OCI-LY1 (cell line): ENCODE results near the gene CARD8.

ENCODE experiments used
- H2AFZ ChIP-seq: fragments of 200-600 bp; sonication (generic), shearing (Covaris generic); 2 replicates; pipeline ENCODE4 v1.6.0; 2014; ENCODE audit warnings: antibody characterized with exemption, mild to moderate bottlenecking, low read length
- H3F3A ChIP-seq: fragments of 200-600 bp; sonication (generic), shearing (Covaris generic); 2 replicates; pipeline ENCODE4 v1.6.0; 2014; ENCODE audit warnings: mild to moderate bottlenecking, antibody characterized with exemption, low read length, moderate library complexity; ENCODE audit not compliant: insufficient read depth
- H3K27ac ChIP-seq: fragments of 200-600 bp; sonication (generic); 2 replicates; pipeline ENCODE4 v1.5.1; 2014; ENCODE audit warnings: low read length, mixed run types, mild to moderate bottlenecking, low read depth; ENCODE audit not compliant: poor library complexity, severe bottlenecking
- H3K27me3 ChIP-seq: fragments of 200-600 bp; sonication (generic); 2 replicates; pipeline ENCODE4 v1.6.0; 2014; ENCODE audit warnings: antibody characterized with exemption, mild to moderate bottlenecking, low read length, moderate library complexity; ENCODE audit not compliant: insufficient read depth
- H3K36me3 ChIP-seq: fragments of 200-600 bp; sonication (generic); 2 replicates; pipeline ENCODE4 v1.6.1; 2014; ENCODE audit warnings: mild to moderate bottlenecking, antibody characterized with exemption, low read length, moderate library complexity, mixed read lengths; ENCODE audit not compliant: insufficient read depth
- H3K4me1 ChIP-seq: fragments of 200-600 bp; sonication (generic); 2 replicates; pipeline ENCODE4 v1.5.1; 2014; ENCODE audit warnings: mild to moderate bottlenecking, low read length, moderate library complexity; ENCODE audit not compliant: insufficient read depth, severe bottlenecking
- H3K4me2 ChIP-seq: fragments of 200-600 bp; sonication (generic), shearing (Covaris generic); 2 replicates; pipeline ENCODE4 v1.6.1; 2014; ENCODE audit warnings: low read length
- H3K4me3 ChIP-seq: fragments of 200-600 bp; sonication (generic); 2 replicates; pipeline ENCODE4 v1.5.1; 2014; ENCODE audit warnings: low read length, low read depth, mild to moderate bottlenecking, mixed read lengths; ENCODE audit not compliant: poor library complexity, severe bottlenecking
- H3K79me2 ChIP-seq: fragments of 200-600 bp; shearing (Covaris generic); 2 replicates; pipeline ENCODE4 v1.6.1; 2016; ENCODE audit warnings: mixed run types, low read length, mixed read lengths; ENCODE audit not compliant: insufficient read depth
- H3K9ac ChIP-seq: fragments of 200-600 bp; sonication (generic), shearing (Covaris generic); 2 replicates; pipeline ENCODE4 v1.6.1; 2014; ENCODE audit warnings: mild to moderate bottlenecking, low read length, mixed read lengths
- H3K9me2 ChIP-seq: fragments of 200-600 bp; sonication (generic), shearing (Covaris generic); 2 replicates; pipeline ENCODE4 v1.6.1; 2014; ENCODE audit warnings: low read depth, mild to moderate bottlenecking, low read length, mixed read lengths
- H3K9me3 ChIP-seq: fragments of 200-600 bp; shearing (Covaris generic); 2 replicates; pipeline ENCODE4 v1.6.1; 2014; ENCODE audit warnings: low read length, mixed read lengths
- H4K20me1 ChIP-seq: fragments of 200-600 bp; sonication (generic), shearing (Covaris generic); 2 replicates; pipeline ENCODE4 v1.6.0; 2016; ENCODE audit warnings: mild to moderate bottlenecking, low read length; ENCODE audit not compliant: insufficient read depth
- EZH2 ChIP-seq: fragments of 200-600 bp; sonication (generic), shearing (Covaris generic); IDR thresholded peaks from 2 replicates; pipeline ENCODE4 v1.8.0; 2017; ENCODE audit warnings: borderline replicate concordance, mixed run types, mild to moderate bottlenecking, antibody characterized with exemption, low read length, moderate library complexity, mixed read lengths
- TF ChIP-seq, protein P1 (sequence below): fragments of 200-600 bp; sonication (generic), shearing (Covaris generic); IDR thresholded peaks from 2 replicates; pipeline ENCODE4 v1.5.1; 2017; ENCODE audit warnings: mild to moderate bottlenecking, antibody characterized with exemption, low read length, moderate library complexity, mixed read lengths

Gene CARD8

DNA sequence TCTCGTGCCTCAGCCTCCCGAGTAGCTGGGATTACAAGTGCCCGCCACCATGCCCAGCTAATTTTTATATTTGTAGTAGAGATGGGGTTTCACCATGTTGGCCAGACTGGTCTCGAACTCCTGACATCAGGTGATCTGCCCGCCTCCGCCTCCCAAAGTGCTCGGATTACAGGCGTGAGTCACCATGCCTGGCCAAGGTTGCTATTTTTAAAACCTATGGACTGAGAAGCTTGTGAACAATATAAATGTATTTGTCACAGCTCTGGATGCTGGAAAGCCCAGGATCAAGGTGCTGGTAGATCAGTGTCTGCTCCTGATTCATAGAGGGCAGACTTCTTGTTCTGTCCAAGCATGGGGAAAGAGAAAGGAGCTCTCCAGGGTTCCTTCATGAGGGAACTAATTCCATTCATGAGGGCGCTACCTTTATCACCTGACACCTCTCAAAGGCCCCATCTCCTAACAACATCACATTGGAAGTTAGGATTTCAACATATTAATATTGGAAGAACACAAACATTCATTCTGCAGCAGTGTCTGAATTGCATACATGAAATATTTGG, 16.1 kb downstream of the CARD8 start:
- TF ChIP-seq, protein P1, sequence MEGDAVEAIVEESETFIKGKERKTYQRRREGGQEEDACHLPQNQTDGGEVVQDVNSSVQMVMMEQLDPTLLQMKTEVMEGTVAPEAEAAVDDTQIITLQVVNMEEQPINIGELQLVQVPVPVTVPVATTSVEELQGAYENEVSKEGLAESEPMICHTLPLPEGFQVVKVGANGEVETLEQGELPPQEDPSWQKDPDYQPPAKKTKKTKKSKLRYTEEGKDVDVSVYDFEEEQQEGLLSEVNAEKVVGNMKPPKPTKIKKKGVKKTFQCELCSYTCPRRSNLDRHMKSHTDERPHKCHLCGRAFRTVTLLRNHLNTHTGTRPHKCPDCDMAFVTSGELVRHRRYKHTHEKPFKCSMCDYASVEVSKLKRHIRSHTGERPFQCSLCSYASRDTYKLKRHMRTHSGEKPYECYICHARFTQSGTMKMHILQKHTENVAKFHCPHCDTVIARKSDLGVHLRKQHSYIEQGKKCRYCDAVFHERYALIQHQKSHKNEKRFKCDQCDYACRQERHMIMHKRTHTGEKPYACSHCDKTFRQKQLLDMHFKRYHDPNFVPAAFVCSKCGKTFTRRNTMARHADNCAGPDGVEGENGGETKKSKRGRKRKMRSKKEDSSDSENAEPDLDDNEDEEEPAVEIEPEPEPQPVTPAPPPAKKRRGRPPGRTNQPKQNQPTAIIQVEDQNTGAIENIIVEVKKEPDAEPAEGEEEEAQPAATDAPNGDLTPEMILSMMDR = no peak
- TF ChIP-seq EZH2 = no peak
- Histone ChIP-seq H3K9me2 (no peaks in the 10 kb centered on the region), H3K27me3 (no peaks in the 10 kb centered on the region), H3K9me3 (no peaks in the 10 kb centered on the region), H3K4me3 (no peak overlapping the region), H3K36me3 (peaks cover 74% of the 10 kb centered on the region), H3K4me1 (peaks cover 4% of the 10 kb centered on the region), H3K4me2 (no peak overlapping the region), H3F3A (no peaks in the 10 kb centered on the region), H4K20me1 (no peaks in the 10 kb centered on the region), H2AFZ (no peak overlapping the region), H3K9ac (no peak overlapping the region), H3K27ac (no peak overlapping the region), H3K79me2 (no peaks in the 10 kb centered on the region)

- H3F3A ChIP-seq = no peaks in the 10 kb centered on the region
- H3K27me3 ChIP-seq = no peaks in the 10 kb centered on the region
- no peaks in the 10 kb centered on the region for H3K79me2 ChIP-seq
- no peak for TF ChIP-seq EZH2
- TF ChIP-seq, protein P1 = no peak
- no peak overlapping the region for H3K4me2 ChIP-seq
- H3K4me3 ChIP-seq = no peak overlapping the region
- no peak overlapping the region for H3K9ac ChIP-seq
- no peaks in the 10 kb centered on the region for H4K20me1 ChIP-seq
- H3K9me3 ChIP-seq = no peaks in the 10 kb centered on the region
- no peaks in the 10 kb centered on the region for H3K9me2 ChIP-seq
- peaks cover 76% of the 10 kb centered on the region for H3K36me3 ChIP-seq
- no peaks in the 10 kb centered on the region for H3K4me1 ChIP-seq
- H3K27ac ChIP-seq = no peak overlapping the region
- no peak overlapping the region for H2AFZ ChIP-seq
Measured at GRCh38 chr19:48239120-48239519, 16.6 kb downstream of the CARD8 start.

GRCh38 chr19:48237057-48237456, 18.7 kb downstream of the CARD8 start:
- Histone ChIP-seq H3K79me2 (no peaks in the 10 kb centered on the region), H3K9me3 (no peaks in the 10 kb centered on the region), H2AFZ (no peak overlapping the region), H3K4me3 (no peak overlapping the region), H4K20me1 (no peaks in the 10 kb centered on the region), H3K4me1 (no peaks in the 10 kb centered on the region), H3K4me2 (no peak overlapping the region), H3F3A (no peaks in the 10 kb centered on the region), H3K9ac (no peak overlapping the region), H3K27me3 (no peaks in the 10 kb centered on the region), H3K36me3 (peaks cover 89% of the 10 kb centered on the region), H3K27ac (no peak overlapping the region), H3K9me2 (no peaks in the 10 kb centered on the region)
- TF ChIP-seq EZH2 = no peak
- TF ChIP-seq, protein P1 = no peak
